ENCODE measurements around the gene PTPRG. TPM values are rescaled to one million over a fixed set of nuclear protein-coding genes. Genes with fewer than 3 reads are reported as not detected.

Gene PTPRG
- total RNA-seq, 1 donor from 2014 or later: 80.7 TPM

DNA sequence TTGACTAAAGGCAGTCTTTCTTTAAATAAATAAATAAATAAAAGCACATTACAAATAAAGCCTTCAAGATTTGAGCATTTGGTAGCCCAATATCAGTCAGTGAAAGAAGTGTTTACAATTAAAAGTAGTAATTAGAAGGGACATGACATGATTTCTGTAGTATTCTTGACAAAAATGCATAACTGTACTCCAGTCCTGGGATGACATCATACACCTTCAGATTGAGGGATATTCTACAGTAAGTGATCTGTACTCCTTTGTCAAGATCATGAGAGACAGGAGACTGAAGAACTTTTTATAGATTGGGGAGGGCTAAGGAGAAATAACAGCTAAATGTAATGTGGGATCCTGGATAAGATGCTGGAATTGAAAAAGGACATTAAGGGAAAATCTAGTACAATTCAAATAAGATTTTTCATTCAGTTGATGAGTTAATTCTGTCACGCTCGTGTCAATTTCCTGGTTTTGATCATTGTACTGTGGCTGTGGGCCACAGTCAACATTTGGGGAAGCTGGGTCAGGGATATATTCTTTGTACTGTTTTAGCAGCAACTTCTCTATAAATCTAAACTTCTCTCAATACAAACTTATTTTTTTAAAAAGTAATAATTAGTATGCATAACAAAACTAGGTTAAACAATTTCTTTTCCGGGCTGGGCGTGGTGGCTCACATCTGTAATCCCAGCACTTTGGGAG, 314.8 kb downstream of the PTPRG start:
- no peak for DNase-seq (ENCODE audit: low spot score)
- peaks cover 32% of the 10 kb centered on the region for H3K4me1 Mint-ChIP-seq (ENCODE audit: unreplicated experiment)
- H3K36me3 Mint-ChIP-seq (ENCODE audit: low read depth, unreplicated experiment): no peaks in the 10 kb centered on the region
- H3K27me3 Mint-ChIP-seq (ENCODE audit: unreplicated experiment): no peaks in the 10 kb centered on the region
- no peaks in the 10 kb centered on the region for H3K9me3 Mint-ChIP-seq (ENCODE audit: unreplicated experiment)
- H3K4me3 Mint-ChIP-seq (ENCODE audit: unreplicated experiment): no peak overlapping the region
- TF ChIP-seq, protein P1, sequence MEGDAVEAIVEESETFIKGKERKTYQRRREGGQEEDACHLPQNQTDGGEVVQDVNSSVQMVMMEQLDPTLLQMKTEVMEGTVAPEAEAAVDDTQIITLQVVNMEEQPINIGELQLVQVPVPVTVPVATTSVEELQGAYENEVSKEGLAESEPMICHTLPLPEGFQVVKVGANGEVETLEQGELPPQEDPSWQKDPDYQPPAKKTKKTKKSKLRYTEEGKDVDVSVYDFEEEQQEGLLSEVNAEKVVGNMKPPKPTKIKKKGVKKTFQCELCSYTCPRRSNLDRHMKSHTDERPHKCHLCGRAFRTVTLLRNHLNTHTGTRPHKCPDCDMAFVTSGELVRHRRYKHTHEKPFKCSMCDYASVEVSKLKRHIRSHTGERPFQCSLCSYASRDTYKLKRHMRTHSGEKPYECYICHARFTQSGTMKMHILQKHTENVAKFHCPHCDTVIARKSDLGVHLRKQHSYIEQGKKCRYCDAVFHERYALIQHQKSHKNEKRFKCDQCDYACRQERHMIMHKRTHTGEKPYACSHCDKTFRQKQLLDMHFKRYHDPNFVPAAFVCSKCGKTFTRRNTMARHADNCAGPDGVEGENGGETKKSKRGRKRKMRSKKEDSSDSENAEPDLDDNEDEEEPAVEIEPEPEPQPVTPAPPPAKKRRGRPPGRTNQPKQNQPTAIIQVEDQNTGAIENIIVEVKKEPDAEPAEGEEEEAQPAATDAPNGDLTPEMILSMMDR (IDR thresholded peaks at IDR 0.05; ENCODE audit: unreplicated experiment): no peak
- H3K27ac Mint-ChIP-seq (ENCODE audit: unreplicated experiment): no peak overlapping the region

DNA sequence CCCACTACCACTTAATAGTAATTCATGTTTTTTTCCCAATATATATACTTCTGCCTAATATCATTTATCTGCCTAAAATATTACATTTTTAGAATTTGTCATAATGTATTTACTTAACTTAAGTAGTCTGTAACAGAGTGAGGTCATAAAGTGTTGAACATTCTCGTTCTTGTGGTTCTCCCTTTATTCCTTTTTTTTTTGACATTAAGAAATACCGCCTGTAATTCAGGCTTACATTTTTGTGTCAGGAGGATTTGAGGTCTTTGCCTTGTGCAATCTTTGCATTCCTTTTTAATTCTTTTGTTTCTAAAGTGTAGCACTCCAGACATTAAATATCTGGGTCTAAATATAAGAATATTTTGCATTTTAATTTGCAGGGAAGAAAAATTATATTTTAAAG, 315.4 kb downstream of the PTPRG start:
- DNase-seq (ENCODE audit: low spot score): no peak
- H3K9me3 Mint-ChIP-seq (ENCODE audit: unreplicated experiment): no peaks in the 10 kb centered on the region
- peaks cover 34% of the 10 kb centered on the region for H3K4me1 Mint-ChIP-seq (ENCODE audit: unreplicated experiment)
- no peak overlapping the region for H3K27ac Mint-ChIP-seq (ENCODE audit: unreplicated experiment)
- H3K4me3 Mint-ChIP-seq (ENCODE audit: unreplicated experiment): no peak overlapping the region
- TF ChIP-seq, protein P1 (IDR thresholded peaks at IDR 0.05; ENCODE audit: unreplicated experiment): no peak
- no peaks in the 10 kb centered on the region for H3K36me3 Mint-ChIP-seq (ENCODE audit: low read depth, unreplicated experiment)
- no peaks in the 10 kb centered on the region for H3K27me3 Mint-ChIP-seq (ENCODE audit: unreplicated experiment)

DNA sequence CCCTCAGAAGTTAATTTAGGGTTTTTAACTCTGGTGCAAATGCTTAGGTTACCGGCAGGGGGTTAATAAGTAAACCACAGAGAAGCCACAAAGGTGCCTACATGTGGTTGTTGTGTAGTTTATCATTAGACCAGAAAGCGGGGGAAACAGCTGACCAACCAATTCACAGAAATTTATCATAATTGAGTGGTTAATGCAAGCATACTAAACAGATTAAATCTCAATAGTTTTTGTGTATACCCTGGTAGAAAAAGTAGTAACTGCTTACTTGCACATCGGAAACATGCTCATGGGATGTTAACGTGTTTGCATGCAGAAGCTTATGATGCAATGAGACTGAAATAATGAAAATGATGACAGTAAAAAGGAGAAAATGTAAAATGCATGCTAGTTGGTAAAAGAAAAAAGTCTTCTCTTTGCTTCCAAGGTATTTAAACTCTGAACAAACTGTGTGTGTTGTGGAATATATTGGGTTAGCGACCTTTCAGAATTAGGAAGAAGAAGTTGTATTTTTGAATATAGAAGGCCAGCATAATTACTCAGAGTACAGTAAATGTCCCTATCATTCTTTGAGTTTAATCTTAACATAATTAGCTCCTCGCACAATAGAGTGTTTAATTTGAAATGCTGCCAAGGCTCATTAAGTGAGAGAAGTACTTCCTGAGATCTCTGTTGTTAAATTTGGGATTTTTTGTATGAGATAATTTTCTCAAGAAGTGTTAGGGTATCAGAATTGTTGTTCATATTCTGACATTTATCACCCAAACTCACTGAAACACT, 316.2 kb downstream of the PTPRG start:
- no peaks in the 10 kb centered on the region for H3K9me3 Mint-ChIP-seq (ENCODE audit: unreplicated experiment)
- peaks cover 40% of the 10 kb centered on the region for H3K4me1 Mint-ChIP-seq (ENCODE audit: unreplicated experiment)
- H3K4me3 Mint-ChIP-seq (ENCODE audit: unreplicated experiment): no peak overlapping the region
- H3K36me3 Mint-ChIP-seq (ENCODE audit: low read depth, unreplicated experiment): no peaks in the 10 kb centered on the region
- peaks cover under 1% of the 10 kb centered on the region for H3K27me3 Mint-ChIP-seq (ENCODE audit: unreplicated experiment)
- no peak for DNase-seq (ENCODE audit: low spot score)
- no peak overlapping the region for H3K27ac Mint-ChIP-seq (ENCODE audit: unreplicated experiment)
- TF ChIP-seq, protein P1 (IDR thresholded peaks at IDR 0.05; ENCODE audit: unreplicated experiment): peak; percentile 16

DNA sequence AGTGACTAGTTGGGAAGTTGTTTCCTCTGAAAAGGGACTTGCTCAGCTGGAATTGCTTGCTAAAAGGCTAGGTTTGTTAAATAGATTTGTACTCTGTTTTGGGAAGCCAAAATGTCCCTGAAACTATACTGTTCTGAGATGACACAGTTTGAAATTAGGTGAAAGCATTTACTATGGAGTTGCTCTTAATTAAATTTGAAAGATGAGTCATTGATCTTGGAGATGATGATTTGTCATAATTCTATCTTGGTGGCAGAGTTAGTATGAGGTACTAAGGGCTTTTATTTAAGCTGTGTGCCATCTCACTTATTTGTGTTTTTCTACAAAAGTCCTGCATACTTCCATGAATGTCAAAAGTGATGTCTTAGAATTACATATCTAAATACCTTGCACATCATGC, 320.9 kb downstream of the PTPRG start:
- Mint-ChIP-seq H3K27me3 (ENCODE audit: unreplicated experiment) (peaks cover 1% of the 10 kb centered on the region), H3K9me3 (ENCODE audit: unreplicated experiment) (no peaks in the 10 kb centered on the region), H3K36me3 (ENCODE audit: low read depth, unreplicated experiment) (no peaks in the 10 kb centered on the region), H3K4me3 (ENCODE audit: unreplicated experiment) (no peak overlapping the region), H3K27ac (ENCODE audit: unreplicated experiment) (no peak overlapping the region), H3K4me1 (ENCODE audit: unreplicated experiment) (peaks cover 15% of the 10 kb centered on the region)
- TF ChIP-seq, protein P1 (IDR thresholded peaks at IDR 0.05; ENCODE audit: unreplicated experiment): no peak
- no peak for DNase-seq (ENCODE audit: low spot score)

DNA sequence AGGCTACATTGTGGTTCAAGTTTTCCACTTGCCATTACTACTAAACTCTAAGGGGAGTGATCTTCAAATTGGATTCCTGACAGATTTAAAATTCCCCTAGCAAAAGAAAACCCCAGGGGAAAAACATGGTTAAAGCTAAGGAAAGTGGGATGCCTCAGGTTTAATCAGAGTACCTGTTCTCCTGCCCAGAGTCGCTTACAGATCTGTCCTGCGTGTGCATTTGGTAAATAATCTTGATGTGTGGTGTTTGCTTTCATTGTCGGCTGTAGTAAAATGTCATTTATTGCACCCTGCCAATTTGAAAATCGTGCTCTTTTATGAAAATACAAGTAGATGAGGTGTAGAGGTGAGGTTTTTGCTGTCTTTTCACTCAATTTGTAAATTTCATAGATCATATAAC, 323.4 kb downstream of the PTPRG start:
- Mint-ChIP-seq H3K9me3 (ENCODE audit: unreplicated experiment) (no peaks in the 10 kb centered on the region), H3K27ac (ENCODE audit: unreplicated experiment) (no peak overlapping the region)

More for the DNA sequence above, 323.4 kb downstream of the PTPRG start:
- Mint-ChIP-seq H3K27me3 (ENCODE audit: unreplicated experiment) (peaks cover 1% of the 10 kb centered on the region), H3K4me3 (ENCODE audit: unreplicated experiment) (no peak overlapping the region), H3K36me3 (ENCODE audit: low read depth, unreplicated experiment) (no peaks in the 10 kb centered on the region), H3K4me1 (ENCODE audit: unreplicated experiment) (peaks cover 20% of the 10 kb centered on the region)
- DNase-seq (ENCODE audit: low spot score): no peak
- TF ChIP-seq, protein P1 (IDR thresholded peaks at IDR 0.05; ENCODE audit: unreplicated experiment): no peak

All from endothelial cell (in vitro differentiated cells).